Esophagus muscularis mucosa (tissue), 4 donors: ENCODE results near the gene FAT1. TPM values are rescaled to one million over a fixed set of nuclear protein-coding genes. Genes with fewer than 3 reads are reported as not detected.

Source experiments
- DNase-seq: peaks from one replicate; pipeline ENCODE4 v3.0.0-alpha.2; 2017; ENCODE audit errors: extremely low spot score
- H3K27ac ChIP-seq, 4 donors: fragments of 200-600 bp; sonication (generic); replicated peaks in 1 of 4; 1 replicate in 3 of 4; 2 replicates in 1 of 4; pipeline ENCODE4 v1.5.1; 2016 to 2019; ENCODE audit warnings: mild to moderate bottlenecking in 1 of 4
- H3K27me3 ChIP-seq, 4 donors: fragments of 200-600 bp; sonication (generic); one replicate each; pipeline versions ENCODE4 v1.5.1 to v1.6.0; 2016 to 2019
- H3K36me3 ChIP-seq, 4 donors: fragments of 200-600 bp; sonication (generic); one replicate each; pipeline ENCODE4 v1.5.1; 2016 to 2019
- H3K4me1 ChIP-seq, 4 donors: fragments of 200-600 bp; sonication (generic); one replicate each; pipeline ENCODE4 v1.5.1; 2016 to 2019
- H3K4me3 ChIP-seq, 4 donors: fragments of 200-600 bp; sonication (generic); 1 replicate in 2 of 4; 2 replicates in 2 of 4; pipeline ENCODE4 v1.5.1; 2016 to 2019; ENCODE audit warnings: mild to moderate bottlenecking in 4 of 4, moderate library complexity in 1 of 4
- H3K9me3 ChIP-seq, 4 donors: fragments of 200-600 bp; sonication (generic); 1 replicate in 3 of 4; 2 replicates in 1 of 4; pipeline ENCODE4 v1.5.1; 2016 to 2019
- EP300 ChIP-seq: sonication (generic); formaldehyde crosslinking; IDR thresholded peaks from one replicate; pipeline ENCODE4 v1.6.1; 2017; ENCODE audit warnings: antibody characterized with exemption
- POLR2A ChIP-seq: fragments of 450-650 bp; IDR thresholded peaks from one replicate; pipeline ENCODE4 v1.6.1; 2017; ENCODE audit warnings: antibody characterized with exemption, moderate library complexity, mild to moderate bottlenecking, low read depth
- POLR2AphosphoS5 ChIP-seq, 2 donors: sonication (generic); formaldehyde crosslinking; IDR thresholded peaks; one replicate each; pipeline ENCODE4 v1.6.1; 2017; ENCODE audit warnings: antibody characterized with exemption in 2 of 2
- WGBS: methylation state at CpG from one replicate; pipeline ENCODE4 v1.1.5; 2018; 5-methylcytosine and 5-hydroxymethylcytosine counted together
- intact Hi-C: fragments of 100-400 bp; cut with DNase I; formaldehyde crosslinking; loops from one replicate; pipeline ENCODE4 v1.15.1; 2023
- total RNA-seq, 4 donors: library from RNA; depleted of rRNA; stranded (reverse); fragments of >200 nt; gene quantifications; one replicate each; pipeline versions ENCODE4 v1.1.0 to v1.2.1, GENCODE V29; 2016
- TF ChIP-seq, protein P1 (sequence below), 3 experiments: fragments of 200-600 bp in 2 of 3; fragments of 450-650 bp in 1 of 3; sonication (generic) in 2 of 3; IDR thresholded peaks; one replicate each; pipeline ENCODE4 v1.5.1; 2017 to 2019; ENCODE audit warnings: antibody characterized with exemption in 3 of 3, mild to moderate bottlenecking in 2 of 3, moderate library complexity in 1 of 3

FAT1 gene
- total RNA-seq, 4 donors from 2014 or later: 145 to 244 (median 200) TPM

DNA sequence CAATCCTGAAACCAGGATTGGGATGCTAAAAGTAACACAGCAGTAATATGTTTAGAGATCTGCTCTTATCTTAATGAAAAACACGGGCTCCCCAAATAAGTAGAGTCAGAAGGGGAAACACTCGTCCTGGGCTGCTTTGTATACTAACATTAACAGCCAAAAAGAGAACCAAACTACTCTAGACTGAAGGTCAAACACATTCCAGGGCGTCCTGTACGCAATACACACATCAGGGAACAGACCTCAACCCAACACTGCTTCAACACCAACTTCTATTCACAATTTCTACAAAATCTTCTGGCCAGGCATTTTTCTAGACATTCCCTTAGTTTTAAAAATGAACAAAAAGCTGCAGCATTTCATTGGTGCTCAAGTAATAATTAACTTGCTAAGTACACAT is 21.4 kb downstream of the FAT1 start:
- H3K27me3 ChIP-seq: no peaks in the 10 kb centered on the region
- no peak for DNase-seq
- H3K4me1 ChIP-seq: peaks cover 45 to 73% (median 69%) of the 10 kb centered on the region in 4 donors
- H3K9me3 ChIP-seq: no peaks in the 10 kb centered on the region
- 52% methylated on average over 4 of the region's 4 CpGs for WGBS
- peak overlapping the region; percentile 68 to 79 (median 78) for H3K27ac ChIP-seq
- H3K36me3 ChIP-seq: peaks cover 0 to 11% (median 3%) of the 10 kb centered on the region in 4 donors
- intact Hi-C loops: no loop called here
- TF ChIP-seq, protein P1, sequence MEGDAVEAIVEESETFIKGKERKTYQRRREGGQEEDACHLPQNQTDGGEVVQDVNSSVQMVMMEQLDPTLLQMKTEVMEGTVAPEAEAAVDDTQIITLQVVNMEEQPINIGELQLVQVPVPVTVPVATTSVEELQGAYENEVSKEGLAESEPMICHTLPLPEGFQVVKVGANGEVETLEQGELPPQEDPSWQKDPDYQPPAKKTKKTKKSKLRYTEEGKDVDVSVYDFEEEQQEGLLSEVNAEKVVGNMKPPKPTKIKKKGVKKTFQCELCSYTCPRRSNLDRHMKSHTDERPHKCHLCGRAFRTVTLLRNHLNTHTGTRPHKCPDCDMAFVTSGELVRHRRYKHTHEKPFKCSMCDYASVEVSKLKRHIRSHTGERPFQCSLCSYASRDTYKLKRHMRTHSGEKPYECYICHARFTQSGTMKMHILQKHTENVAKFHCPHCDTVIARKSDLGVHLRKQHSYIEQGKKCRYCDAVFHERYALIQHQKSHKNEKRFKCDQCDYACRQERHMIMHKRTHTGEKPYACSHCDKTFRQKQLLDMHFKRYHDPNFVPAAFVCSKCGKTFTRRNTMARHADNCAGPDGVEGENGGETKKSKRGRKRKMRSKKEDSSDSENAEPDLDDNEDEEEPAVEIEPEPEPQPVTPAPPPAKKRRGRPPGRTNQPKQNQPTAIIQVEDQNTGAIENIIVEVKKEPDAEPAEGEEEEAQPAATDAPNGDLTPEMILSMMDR (IDR thresholded peaks at IDR 0.05): no peak
- TF ChIP-seq EP300: no peak
- no peak for TF ChIP-seq POLR2A
- TF ChIP-seq POLR2AphosphoS5 (IDR thresholded peaks at IDR 0.05): no peak
- peak overlapping the region in 1 of 4 donors; percentile 31 for H3K4me3 ChIP-seq

DNA sequence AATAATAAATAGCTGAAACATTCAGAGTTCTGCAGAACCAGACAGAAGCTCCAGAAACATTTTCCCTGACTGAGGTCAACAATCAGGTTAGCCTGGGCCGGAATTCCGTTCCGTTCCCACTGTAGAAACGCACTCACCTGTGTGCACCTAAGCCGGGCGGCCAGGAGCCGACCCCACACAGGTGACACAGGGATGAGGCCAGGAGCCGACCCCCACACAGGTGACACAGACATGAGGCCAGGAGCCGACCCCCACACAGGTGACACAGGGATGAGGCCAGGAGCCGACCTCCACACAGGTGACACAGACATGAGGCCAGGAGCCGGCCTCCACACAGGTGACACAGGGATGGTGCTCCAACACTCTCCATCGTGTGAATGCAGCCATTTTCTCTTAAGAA is 21.9 kb downstream of the FAT1 start:
- peaks cover 45 to 74% (median 71%) of the 10 kb centered on the region in 4 donors for H3K4me1 ChIP-seq
- TF ChIP-seq POLR2A (no peak), POLR2AphosphoS5 (IDR thresholded peaks at IDR 0.05) (no peak), EP300 (no peak)
- TF ChIP-seq, protein P1 (IDR thresholded peaks at IDR 0.05): no peak
- H3K27ac ChIP-seq: peak overlapping the region; percentile 68 to 79 (median 78)
- intact Hi-C loops: no loop called here
- H3K36me3 ChIP-seq: peaks cover 0 to 6% (median under 1%) of the 10 kb centered on the region in 4 donors
- no peaks in the 10 kb centered on the region for H3K27me3 ChIP-seq
- no peak for DNase-seq
- peak overlapping the region; percentile 1 to 31 (median 25) for H3K4me3 ChIP-seq
- no peaks in the 10 kb centered on the region for H3K9me3 ChIP-seq
- WGBS: 44% methylated on average over 6 of the region's 12 CpGs

GRCh38 chr4:186701273-186701672 is 22.4 kb downstream of the FAT1 start:
- TF ChIP-seq, protein P1 (IDR thresholded peaks at IDR 0.05): no peak
- TF ChIP-seq POLR2A: no peak
- TF ChIP-seq POLR2AphosphoS5 (IDR thresholded peaks at IDR 0.05): no peak
- TF ChIP-seq EP300: no peak
- intact Hi-C loops: no loop called here
- DNase-seq: no peak
- Histone ChIP-seq H3K27ac (peak overlapping the region; percentile 68 to 79 (median 78)), H3K27me3 (no peaks in the 10 kb centered on the region), H3K4me3 (peak overlapping the region; percentile 1 to 31 (median 25)), H3K4me1 (peaks cover 45 to 77% (median 72%) of the 10 kb centered on the region in 4 donors), H3K9me3 (no peaks in the 10 kb centered on the region), H3K36me3 (peaks cover 0 to under 1% (median 0%) of the 10 kb centered on the region in 4 donors)
- WGBS: 23% methylated on average over 5 of the region's 5 CpGs

DNA sequence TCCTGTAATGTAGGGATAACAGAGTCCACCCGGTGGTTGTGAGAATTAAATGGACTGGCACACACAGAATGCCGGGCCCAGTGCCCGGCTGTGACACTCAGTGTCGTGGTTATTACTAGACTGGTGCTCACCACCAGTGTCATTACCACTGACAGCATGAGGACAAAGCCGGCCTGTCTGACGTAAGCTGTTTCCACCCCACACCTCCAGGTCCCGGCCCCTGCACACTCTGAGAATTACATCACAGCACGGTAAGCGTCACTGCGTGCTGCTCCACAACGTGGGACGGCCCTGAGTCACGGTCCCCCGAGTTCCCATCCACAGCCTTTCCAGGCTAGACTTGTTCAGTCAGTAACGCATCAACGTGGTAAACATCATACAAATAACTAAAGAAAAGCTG is 22.9 kb downstream of the FAT1 start:
- H3K36me3 ChIP-seq: no peaks in the 10 kb centered on the region
- no peak for DNase-seq
- TF ChIP-seq POLR2AphosphoS5 (IDR thresholded peaks at IDR 0.05): peak in 1 of 2 donors; percentile 43
- TF ChIP-seq, protein P1 (IDR thresholded peaks at IDR 0.05): no peak
- intact Hi-C loops: no loop called here
- peak overlapping the region in 2 of 4 donors; percentile 1 to 31 for H3K4me3 ChIP-seq
- peaks cover 46 to 76% (median 71%) of the 10 kb centered on the region in 4 donors for H3K4me1 ChIP-seq
- 55% methylated on average over 14 of the region's 16 CpGs for WGBS
- H3K27ac ChIP-seq: peak overlapping the region; percentile 68 to 79 (median 78)
- no peaks in the 10 kb centered on the region for H3K9me3 ChIP-seq
- no peaks in the 10 kb centered on the region for H3K27me3 ChIP-seq

DNA sequence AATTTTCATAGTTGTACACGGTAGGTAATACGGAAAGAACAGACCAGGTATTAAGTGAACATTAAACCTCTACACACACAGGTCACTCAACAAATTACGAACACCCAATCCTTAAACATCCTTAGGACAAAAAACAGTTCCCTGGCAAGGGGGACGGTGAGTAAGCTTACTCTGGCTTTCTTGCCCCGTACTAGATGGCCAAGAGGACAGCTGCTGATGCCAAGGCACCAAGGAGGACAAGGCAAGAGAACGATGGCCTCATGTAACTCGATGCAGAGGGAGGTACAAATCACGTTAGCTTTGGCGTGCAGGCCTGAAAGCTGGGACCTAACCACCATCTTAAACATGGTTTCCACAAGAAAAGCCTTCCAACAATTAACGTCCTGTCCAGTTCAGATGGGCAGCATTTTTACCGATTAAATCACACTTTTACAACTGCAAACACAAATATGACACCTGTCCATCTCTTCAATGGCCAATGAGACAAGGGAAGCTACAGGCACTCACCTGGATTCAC is 23.7 kb downstream of the FAT1 start:
- no peak for DNase-seq
- Histone ChIP-seq H3K27ac (peak overlapping the region; percentile 68 to 79 (median 78)), H3K4me3 (no peak overlapping the region), H3K27me3 (no peaks in the 10 kb centered on the region), H3K4me1 (peaks cover 48 to 71% (median 70%) of the 10 kb centered on the region in 4 donors), H3K9me3 (no peaks in the 10 kb centered on the region), H3K36me3 (no peaks in the 10 kb centered on the region)
- 85% methylated on average over 11 of the region's 11 CpGs for WGBS
- intact Hi-C loops: no loop called here
- TF ChIP-seq, protein P1 (IDR thresholded peaks at IDR 0.05): no peak
- no peak for TF ChIP-seq EP300
- TF ChIP-seq POLR2A: no peak
- no peak for TF ChIP-seq POLR2AphosphoS5 (IDR thresholded peaks at IDR 0.05)
